Fibroblast of peridontal ligament (primary cell): ENCODE data around the gene KCNAB2.
A peak's percentile ranks its signal among the peaks of the same experiment; 100 is the strongest.

Source experiments
- DNase-seq: peaks from one replicate; pipeline ENCODE4 v3.0.0-alpha.2; 2010; ENCODE audit errors: extremely low read depth

KCNAB2 gene

DNA sequence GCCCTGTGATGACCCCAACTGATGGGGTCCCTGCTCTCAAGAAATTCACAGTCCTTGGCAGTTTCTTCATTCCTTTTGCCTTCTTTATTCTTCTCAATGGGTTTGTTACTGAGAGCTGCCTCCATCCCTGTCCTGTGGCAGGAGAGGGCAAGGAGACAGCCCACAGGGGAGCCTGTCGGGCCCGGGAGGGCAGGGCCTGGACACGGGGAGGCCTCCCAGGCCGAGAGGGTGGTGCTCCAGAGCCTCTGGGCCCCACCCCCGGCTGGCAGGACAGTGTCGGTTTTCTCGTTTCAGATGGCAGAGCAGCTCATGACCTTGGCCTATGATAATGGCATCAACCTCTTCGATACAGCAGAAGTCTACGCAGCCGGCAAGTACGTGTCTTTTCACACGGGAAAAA, 36.2 kb downstream of the KCNAB2 start:
- DNase-seq, result no peak

DNA sequence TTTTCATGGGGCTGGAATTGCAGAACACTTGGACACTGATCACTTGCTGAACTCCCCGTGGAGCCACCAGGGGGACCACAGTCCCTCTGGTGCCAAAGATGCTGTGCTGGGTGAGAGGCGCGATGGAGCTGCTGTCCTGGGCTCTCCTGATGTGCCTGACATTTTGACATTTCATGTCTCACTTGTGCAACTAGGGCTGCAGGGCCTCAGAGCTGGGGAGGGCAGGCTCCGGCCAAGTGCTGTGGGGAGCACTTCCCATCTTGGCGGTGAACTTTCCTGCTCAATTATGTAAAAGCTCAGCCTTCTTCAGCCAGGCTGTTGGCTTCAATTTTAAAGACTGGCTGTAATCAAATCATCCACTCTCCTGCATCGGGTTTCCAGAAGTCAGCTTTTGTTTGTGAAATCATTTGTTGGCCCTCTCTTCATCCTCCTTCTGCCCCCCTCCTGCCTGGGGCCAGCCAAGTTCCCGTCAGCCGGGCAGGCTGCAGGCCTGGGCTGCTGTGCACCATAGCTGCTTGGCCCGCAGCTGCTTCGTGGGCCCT, 36.8 kb downstream of the KCNAB2 start:
- peak; percentile 43 for DNase-seq

DNA sequence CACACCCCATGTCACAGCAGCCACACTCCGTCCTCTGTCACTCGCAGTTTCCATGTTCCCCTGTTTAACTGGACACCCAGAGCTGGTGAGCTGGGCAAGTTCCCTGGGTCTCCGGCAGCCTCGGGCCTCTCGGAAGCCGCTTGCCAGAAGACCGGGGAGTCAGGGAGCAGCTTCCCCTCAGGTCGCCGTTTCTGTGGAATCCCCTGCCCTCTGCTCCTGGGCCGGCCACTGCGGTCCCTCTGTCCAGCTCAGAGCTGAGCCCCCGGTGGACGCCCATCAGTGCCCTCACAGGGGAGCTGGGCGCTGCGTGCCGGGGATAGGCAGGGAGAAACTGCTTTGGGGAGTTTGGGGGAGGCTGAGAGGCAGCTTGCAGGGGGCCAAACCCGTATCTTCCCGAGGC, 37.7 kb downstream of the KCNAB2 start:
- no peak for DNase-seq

DNA sequence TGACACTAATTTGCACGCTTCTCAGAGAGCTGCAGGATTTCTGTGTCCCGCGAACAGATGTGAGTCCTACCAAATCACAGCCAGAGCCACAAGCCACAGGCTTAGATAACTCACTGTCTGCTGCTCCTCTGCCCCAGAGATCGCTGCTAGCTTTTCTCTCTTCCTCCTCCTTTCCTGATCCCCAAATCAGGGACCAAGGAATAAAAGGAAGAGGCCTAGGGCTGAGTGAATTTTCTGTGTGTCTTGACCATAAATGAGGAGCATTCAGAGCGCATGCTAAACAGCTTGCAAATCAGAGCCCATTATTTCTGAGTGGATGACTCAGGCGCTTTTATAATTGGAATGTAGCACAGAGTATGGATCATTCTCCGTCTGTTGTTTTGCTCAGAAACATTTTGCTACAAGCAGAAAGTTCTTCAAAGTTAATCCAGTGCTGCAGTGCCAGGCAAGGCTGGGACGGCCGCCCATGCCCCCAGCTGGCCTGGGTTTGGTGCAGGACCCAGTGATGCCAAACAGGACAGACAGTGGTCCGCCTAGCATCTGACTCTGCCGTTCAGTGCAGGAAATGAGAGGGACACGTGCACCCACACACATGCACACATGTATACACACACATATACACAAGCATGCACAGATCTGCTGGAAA, 38.2 kb downstream of the KCNAB2 start:
- DNase-seq, result peak; percentile 46

DNA sequence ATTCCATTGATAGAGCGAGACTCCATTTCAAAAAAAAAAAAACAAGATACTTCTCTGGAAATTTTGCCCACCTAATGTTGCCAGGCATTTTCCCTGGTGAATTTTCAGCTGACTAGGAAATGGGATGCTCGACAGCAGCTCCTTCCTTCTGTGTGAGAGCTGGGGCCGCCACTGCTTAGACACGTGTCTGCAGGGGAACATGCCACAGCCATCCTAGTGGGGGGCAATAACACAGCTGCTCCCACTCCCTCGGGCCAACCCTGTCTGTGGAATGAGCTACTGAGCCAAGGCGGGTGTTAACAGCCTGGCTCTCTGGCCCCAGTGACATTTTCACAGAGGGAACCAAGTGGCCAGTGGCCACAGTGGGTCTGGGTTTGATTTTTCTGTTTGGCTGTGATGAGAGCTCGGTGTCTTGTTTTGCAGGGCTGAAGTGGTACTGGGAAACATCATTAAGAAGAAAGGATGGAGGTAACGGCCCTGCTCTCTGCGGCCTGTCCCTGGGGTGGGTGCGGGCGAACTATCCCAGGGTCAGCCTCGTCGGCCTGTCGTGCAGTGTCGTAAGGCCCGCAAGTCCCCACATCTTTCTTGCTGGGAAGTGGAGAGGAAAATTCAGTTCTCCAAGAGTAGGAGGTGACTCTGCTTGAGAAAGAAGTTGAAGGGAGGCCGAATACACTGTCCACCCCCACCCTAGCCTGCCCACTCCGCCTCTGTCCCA, 39.2 kb downstream of the KCNAB2 start:
- DNase-seq, result no peak

DNA sequence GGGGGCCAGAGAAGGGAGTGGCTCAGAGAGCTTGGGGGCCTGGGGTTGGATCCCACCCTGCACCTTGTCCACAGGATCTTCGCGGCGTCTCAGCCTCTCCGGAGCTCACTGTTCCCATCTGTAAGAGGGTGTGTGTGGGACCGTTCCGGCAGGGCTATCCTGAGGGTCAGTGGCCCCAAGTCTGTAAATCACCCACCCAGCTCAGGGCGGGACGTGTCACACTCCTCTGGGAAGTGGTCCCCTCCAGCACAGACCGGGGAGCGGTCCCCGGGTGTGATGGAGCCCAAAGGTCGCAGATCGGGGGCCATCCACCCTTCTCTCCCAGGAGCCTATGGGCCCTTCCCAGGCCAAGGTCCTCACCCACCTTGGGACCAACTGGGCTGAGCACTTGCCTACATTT, 40.0 kb downstream of the KCNAB2 start:
- no peak for DNase-seq

GRCh38 chr1:6086358-6086757, 40.7 kb downstream of the KCNAB2 start:
- DNase-seq, result no peak

DNA sequence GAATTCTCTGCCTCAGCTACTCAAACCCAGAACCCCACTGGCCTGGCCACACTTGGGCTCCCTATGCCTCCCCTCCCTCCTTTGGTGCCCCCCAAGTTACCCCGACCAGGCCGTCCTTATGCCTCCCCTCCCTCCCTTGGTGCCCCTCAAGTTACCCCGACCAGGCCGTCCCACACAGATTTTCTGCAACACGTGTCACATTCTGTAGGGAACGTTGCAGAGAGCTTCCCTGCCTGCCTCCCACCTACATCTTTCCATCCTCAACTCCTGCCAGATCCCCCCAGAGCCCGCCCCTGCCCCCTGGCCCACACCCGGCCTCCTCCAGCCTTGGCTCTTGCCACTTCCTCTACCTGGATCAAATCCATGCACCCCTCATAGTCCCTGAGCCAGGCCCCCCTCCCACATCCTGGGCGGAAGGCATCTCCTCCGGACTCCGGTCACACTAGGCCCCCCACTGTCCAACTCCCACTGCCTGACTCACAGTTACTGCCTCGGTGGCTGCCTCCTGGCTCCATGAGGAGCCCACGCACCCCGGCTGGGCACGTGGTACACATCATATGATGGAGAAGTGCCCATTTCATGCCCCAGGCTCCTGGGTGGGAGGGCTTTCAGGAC, 41.2 kb downstream of the KCNAB2 start:
- no peak for DNase-seq

- DNase-seq, result no peak
These were observed 41.7 kb downstream of the KCNAB2 start for GRCh38 chr1:6087377-6087772.

- no peak for DNase-seq
These were observed 42.3 kb downstream of the KCNAB2 start for GRCh38 chr1:6087958-6088357.

DNA sequence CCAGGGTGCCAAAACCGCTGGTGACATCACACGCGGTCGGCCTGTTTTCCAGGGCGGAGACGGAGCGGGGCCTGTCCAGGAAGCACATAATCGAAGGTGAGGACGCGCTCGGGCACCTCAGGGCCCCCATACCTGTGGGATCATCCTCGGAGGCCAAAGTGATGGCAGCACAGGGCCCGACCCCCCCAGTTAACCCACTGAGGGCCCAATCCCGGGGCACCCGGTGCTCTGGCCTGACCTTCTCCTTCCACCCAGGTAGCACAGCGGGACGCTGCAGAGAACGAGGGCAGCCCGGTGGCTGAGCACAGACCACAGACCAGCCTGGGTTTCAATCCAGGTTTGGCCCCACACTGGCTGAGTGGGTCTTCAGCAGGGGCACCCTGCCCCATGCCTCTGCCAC, 43.3 kb downstream of the KCNAB2 start:
- no peak for DNase-seq

DNA sequence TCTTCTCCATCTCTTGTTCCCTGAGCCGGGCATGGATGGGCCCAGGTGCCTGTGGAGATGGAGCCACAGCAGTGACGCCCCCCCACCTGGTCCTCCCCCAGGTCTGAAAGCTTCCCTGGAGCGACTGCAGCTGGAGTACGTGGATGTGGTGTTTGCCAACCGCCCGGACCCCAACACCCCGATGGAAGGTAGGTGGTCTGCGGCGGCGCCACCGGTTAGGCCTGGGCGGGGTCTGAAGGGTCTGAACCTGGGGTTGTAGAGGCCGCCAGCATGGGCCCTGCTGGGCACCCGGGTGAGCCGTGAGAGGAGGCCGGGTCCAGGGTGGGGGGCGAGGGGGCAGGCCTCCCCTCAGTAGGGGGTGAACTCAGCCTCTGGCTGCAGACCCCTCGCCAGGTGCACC, 44.6 kb downstream of the KCNAB2 start:
- DNase-seq, result no peak

DNA sequence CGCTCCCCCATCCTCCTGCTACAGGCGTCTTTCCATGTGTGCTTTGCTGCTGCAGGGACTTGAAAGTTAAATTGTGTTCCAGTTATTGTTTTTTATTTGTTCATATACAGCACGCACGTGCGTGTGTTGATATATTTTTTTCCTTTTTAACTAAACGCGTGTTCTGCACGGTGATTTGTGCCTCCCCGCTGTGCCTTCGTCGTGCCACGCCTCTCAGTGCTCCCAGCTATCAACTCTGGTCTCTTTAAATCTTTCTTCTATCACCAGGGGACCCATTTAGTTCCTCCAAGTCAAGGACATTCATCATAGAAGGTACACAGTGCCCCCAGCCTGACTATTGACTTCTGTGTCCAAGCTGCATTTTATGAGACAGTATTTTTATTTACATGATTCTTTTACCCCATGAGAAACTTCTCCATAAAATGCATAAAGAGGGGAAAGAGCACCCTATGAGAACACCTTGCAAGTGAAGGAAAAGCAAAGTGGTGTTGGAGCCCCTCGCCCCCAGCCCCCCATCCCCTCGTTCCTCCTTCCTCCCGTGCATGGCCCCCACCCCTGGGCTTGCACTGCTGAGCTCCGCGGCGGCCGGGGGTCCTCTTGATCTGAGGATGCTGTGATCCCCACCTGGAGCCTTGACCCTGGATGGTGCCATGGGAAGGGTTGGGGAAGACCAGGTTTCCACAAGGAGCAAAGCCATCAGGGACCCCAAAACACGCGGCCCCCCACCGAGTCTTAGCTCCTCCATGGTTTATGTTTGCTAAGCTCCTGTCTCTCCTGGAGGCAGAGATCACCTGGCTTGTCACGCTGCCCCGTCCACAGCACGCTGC, 45.5 kb downstream of the KCNAB2 start:
- DNase-seq, result no peak

DNA sequence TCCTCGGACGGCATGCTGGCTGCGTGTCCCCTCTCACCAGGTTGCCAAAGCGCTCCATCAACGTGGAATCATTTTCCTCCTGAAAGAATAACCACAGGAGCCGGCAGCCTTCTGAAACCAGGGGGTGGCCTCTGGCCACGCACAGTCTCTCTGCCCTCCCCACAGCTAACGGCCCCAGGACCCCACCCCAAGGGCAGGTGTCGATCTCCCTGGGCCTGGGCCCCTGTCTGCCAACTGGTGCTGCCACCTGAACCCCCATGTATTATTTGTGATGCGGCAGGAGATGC, 46.1 kb downstream of the KCNAB2 start:
- DNase-seq, result no peak

DNA sequence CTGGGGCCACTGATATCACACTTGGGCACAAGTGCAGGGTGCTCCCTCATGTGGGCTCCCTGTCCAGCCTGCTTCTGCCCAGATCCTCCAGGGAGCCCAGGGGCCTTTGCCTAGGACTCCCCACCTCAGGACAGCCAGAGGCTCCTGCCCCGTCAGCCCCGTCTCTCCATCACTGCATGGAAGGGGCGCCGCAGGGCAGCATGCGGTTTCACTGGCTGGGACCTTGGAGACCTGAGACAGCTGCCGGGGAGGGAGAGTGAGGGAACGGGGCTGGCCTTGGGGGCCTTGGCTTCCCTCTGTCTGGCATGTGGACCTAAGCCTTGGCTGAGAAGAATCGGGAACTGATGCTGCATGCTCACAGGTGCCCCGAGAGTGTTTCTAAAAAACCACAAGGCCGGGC, 46.5 kb downstream of the KCNAB2 start:
- no peak for DNase-seq

DNA sequence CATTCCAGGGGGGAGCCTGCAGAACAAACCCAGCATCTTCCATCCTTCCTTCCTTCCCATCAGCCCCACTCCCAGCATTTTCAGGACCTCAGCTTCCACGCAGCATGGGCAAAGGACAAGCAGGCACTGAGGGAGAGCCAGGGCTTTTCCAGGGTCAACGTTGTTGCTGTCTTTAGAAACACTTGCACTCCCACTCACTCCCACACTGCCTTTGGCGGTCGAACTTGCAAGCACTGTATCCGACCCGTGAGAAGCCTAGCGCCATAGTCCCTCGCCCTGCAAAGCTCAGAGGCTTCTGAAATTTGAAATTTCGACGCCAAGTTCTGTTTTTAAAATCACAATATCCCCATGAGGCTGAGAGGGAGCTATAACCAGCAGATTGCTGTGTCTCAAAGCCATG, 47.4 kb downstream of the KCNAB2 start:
- DNase-seq, result no peak

DNA sequence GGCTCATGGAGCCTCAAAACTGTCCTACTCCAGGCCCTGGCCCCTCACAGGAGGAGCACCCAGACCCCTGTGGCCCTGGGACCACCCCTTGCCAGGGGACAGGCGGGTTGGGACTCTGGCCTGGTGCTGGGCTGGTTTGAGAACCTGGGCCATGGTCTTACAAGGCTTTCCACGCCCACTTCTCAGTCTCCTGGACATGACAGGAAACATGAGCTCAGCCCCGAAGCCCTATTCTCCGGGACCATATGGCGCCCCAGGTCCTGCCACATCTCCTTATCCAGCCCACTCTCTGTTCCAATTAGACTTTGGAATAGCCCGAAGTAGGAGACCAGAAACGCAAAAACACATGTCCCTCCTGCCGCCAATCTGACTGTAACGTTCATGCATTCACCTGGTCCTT, 47.9 kb downstream of the KCNAB2 start:
- DNase-seq, result no peak

GRCh38 chr1:6094246-6094645, 48.6 kb downstream of the KCNAB2 start:
- no peak for DNase-seq

- DNase-seq, result no peak
These were observed 49.3 kb downstream of the KCNAB2 start for GRCh38 chr1:6094801-6095505.

DNA sequence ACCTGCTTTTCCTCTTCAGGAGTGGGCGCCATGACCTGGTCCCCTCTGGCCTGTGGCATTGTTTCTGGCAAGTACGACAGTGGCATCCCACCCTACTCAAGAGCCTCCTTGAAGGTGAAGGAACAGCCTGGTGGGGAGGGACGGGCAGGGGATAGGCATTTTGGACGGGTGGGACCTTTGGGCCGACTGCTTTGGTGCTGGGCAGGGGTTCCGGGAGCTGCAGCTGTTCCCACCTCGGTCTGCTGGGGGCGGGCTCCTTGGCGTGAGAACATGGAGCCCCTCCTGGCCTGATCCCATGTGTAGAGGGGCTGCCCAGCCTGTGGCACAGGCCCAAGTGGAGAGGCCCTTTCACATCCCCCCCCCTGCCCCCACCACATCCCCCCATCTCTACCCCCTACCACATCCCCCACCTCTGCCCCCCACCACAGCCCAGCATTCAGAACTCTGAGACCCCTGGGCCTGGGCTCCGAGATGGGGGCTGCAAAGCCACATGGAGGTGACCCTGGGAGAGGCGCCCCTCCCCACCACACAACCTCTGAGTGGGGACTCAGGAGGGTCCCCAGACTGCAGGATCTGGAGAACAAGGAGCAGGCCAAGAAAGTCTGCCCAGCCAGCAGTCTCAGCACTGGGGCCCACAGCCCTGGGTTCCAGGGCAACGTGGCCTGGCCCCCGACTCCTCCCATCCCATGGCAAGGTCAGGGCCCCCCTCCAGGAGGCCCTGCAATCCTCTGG, 50.0 kb downstream of the KCNAB2 start:
- DNase-seq, result no peak
